ENCODE data around the gene TMEM156. TPM values are rescaled to one million over a fixed set of nuclear protein-coding genes. Genes with fewer than 3 reads are reported as not detected.
"Not testable (repeated sequence)": the region's sequence is repeated elsewhere in the genome, so short reads cannot be mapped to it uniquely, and the experiment has no call there.

Gene TMEM156
- total RNA-seq, 1 experiment from 2014 or later: 0.07 TPM

GRCh38 chr4:39020130-39020529 is 12.1 kb downstream of the TMEM156 start:
- in situ Hi-C loops (cut with HindIII; ENCODE audit: low sequenced_read_pairs): no loop called here
- no peak for DNase-seq (ENCODE audit: low spot score)

- in situ Hi-C loops (cut with HindIII; ENCODE audit: low sequenced_read_pairs): no loop called here
- DNase-seq (ENCODE audit: low spot score): no peak
Measured at GRCh38 chr4:39014028-39014427, 18.2 kb downstream of the TMEM156 start.

- in situ Hi-C loops (cut with HindIII; ENCODE audit: low sequenced_read_pairs): no loop called here
- no peak for DNase-seq (ENCODE audit: low spot score)
Measured at GRCh38 chr4:39004758-39005157, 27.5 kb downstream of the TMEM156 start.

- in situ Hi-C loops (cut with HindIII; ENCODE audit: low sequenced_read_pairs); DNase-seq (ENCODE audit: low spot score): not testable (repeated sequence)
Measured at GRCh38 chr4:39002058-39002457, 30.2 kb downstream of the TMEM156 start.

- DNase-seq (ENCODE audit: low spot score): no peak
- in situ Hi-C loops (cut with HindIII; ENCODE audit: low sequenced_read_pairs): no loop called here
Measured at GRCh38 chr4:38995660-38996005, 36.6 kb downstream of the TMEM156 start.

GRCh38 chr4:38994135-38994534 is 38.1 kb downstream of the TMEM156 start:
- DNase-seq (ENCODE audit: low spot score): no peak
- in situ Hi-C loops (cut with HindIII; ENCODE audit: low sequenced_read_pairs): no loop called here

GRCh38 chr4:38993683-38994082 is 38.5 kb downstream of the TMEM156 start:
- DNase-seq (ENCODE audit: low spot score): no peak
- in situ Hi-C loops (cut with HindIII; ENCODE audit: low sequenced_read_pairs): no loop called here

- DNase-seq (ENCODE audit: low spot score): no peak
- in situ Hi-C loops (cut with HindIII; ENCODE audit: low sequenced_read_pairs): no loop called here
Measured at GRCh38 chr4:38990241-38990640, 42.0 kb downstream of the TMEM156 start.

- DNase-seq (ENCODE audit: low spot score): no peak
- in situ Hi-C loops (cut with HindIII; ENCODE audit: low sequenced_read_pairs): no loop called here
Measured at GRCh38 chr4:38989487-38989886, 42.7 kb downstream of the TMEM156 start.

- in situ Hi-C loops (cut with HindIII; ENCODE audit: low sequenced_read_pairs): not testable (repeated sequence)
Measured at GRCh38 chr4:38988353-38988752, 43.9 kb downstream of the TMEM156 start.

GRCh38 chr4:38987491-38987890 is 44.7 kb downstream of the TMEM156 start:
- in situ Hi-C loops (cut with HindIII; ENCODE audit: low sequenced_read_pairs): no loop called here
- DNase-seq (ENCODE audit: low spot score): no peak

More at GRCh38 chr4:38988353-38988752, 43.9 kb downstream of the TMEM156 start:
- DNase-seq (ENCODE audit: low spot score): not testable (repeated sequence)

- no peak for DNase-seq (ENCODE audit: low spot score)
- in situ Hi-C loops (cut with HindIII; ENCODE audit: low sequenced_read_pairs): no loop called here
Measured at GRCh38 chr4:38985410-38986100, 46.7 kb downstream of the TMEM156 start.

- in situ Hi-C loops (cut with HindIII; ENCODE audit: low sequenced_read_pairs): no loop called here
- peak; percentile 71 for DNase-seq (ENCODE audit: low spot score)
Measured at GRCh38 chr4:38983787-38984598, 48.2 kb downstream of the TMEM156 start.

- DNase-seq (ENCODE audit: low spot score): no peak
- in situ Hi-C loops (cut with HindIII; ENCODE audit: low sequenced_read_pairs): no loop called here
Measured at GRCh38 chr4:38983291-38983690, 48.9 kb downstream of the TMEM156 start.

- in situ Hi-C loops (cut with HindIII; ENCODE audit: low sequenced_read_pairs): no loop called here
- no peak for DNase-seq (ENCODE audit: low spot score)
Measured at GRCh38 chr4:38982361-38983095, 49.7 kb downstream of the TMEM156 start.

GRCh38 chr4:38980903-38981676 is 51.1 kb downstream of the TMEM156 start:
- no peak for DNase-seq (ENCODE audit: low spot score)
- in situ Hi-C loops (cut with HindIII; ENCODE audit: low sequenced_read_pairs): no loop called here

- DNase-seq (ENCODE audit: low spot score): peak; percentile 62
- in situ Hi-C loops (cut with HindIII; ENCODE audit: low sequenced_read_pairs): no loop called here
Measured at GRCh38 chr4:38979511-38980230, 52.5 kb downstream of the TMEM156 start.

GRCh38 chr4:38979081-38979480 is 53.1 kb downstream of the TMEM156 start:
- in situ Hi-C loops (cut with HindIII; ENCODE audit: low sequenced_read_pairs): no loop called here
- peak; percentile 82 for DNase-seq (ENCODE audit: low spot score)

- DNase-seq (ENCODE audit: low spot score): no peak
- in situ Hi-C loops (cut with HindIII; ENCODE audit: low sequenced_read_pairs): no loop called here
Measured at GRCh38 chr4:38976308-38976707, 55.9 kb downstream of the TMEM156 start.

Measured in G401 (cell line).